SU-DHL-6 (cell line): ENCODE measurements around the gene EYS.
A peak's percentile ranks its signal among the peaks of the same experiment; 100 is the strongest.

Source experiments
- H2AFZ ChIP-seq: fragments of 200-600 bp; sonication (generic); 2 replicates; pipeline ENCODE4 v1.6.1; 2014; ENCODE audit warnings: low read depth, mild to moderate bottlenecking, moderate library complexity, mixed read lengths, antibody characterized with exemption, low read length; ENCODE audit not compliant: severe bottlenecking
- H3F3A ChIP-seq: fragments of 200-600 bp; shearing (Covaris generic); 2 replicates; pipeline ENCODE4 v1.6.0; 2016; ENCODE audit warnings: antibody characterized with exemption, mild to moderate bottlenecking; ENCODE audit not compliant: insufficient read depth
- H3K27ac ChIP-seq: fragments of 200-600 bp; sonication (generic); 2 replicates; pipeline ENCODE4 v1.5.1; 2016; ENCODE audit warnings: low read depth, mild to moderate bottlenecking, low read length, moderate library complexity, mixed read lengths
- H3K27me3 ChIP-seq: fragments of 200-600 bp; sonication (generic), shearing (Covaris generic); 2 replicates; pipeline ENCODE4 v1.6.0; 2014; ENCODE audit warnings: mild to moderate bottlenecking, low read length
- H3K36me3 ChIP-seq: fragments of 200-600 bp; sonication (generic); 2 replicates; pipeline ENCODE4 v1.6.1; 2014; ENCODE audit warnings: mild to moderate bottlenecking, low read length, mixed read lengths
- H3K4me2 ChIP-seq: fragments of 300-600, 200-600 bp; shearing (Covaris generic), sonication (generic); 2 replicates; pipeline ENCODE4 v1.6.0; 2014; ENCODE audit warnings: low read length, low read depth, mild to moderate bottlenecking; ENCODE audit not compliant: poor library complexity, severe bottlenecking
- H3K4me3 ChIP-seq: fragments of 200-600 bp; sonication (generic); 2 replicates; pipeline ENCODE4 v1.5.1; 2014; ENCODE audit warnings: antibody characterized with exemption, low read length, mild to moderate bottlenecking, mixed read lengths; ENCODE audit not compliant: insufficient read depth, poor library complexity, severe bottlenecking
- H3K79me2 ChIP-seq: fragments of 200-600 bp; sonication (generic); 2 replicates; pipeline ENCODE4 v1.6.1; 2014; ENCODE audit warnings: mild to moderate bottlenecking, low read length, moderate library complexity; ENCODE audit not compliant: insufficient read depth
- H3K9ac ChIP-seq: fragments of 200-600 bp; sonication (generic); 2 replicates; pipeline ENCODE4 v1.7.0; 2014; ENCODE audit warnings: mild to moderate bottlenecking, low read length
- H3K9me2 ChIP-seq: fragments of 200-600 bp; sonication (generic); replicated peaks from 2 replicates; pipeline ENCODE4 v1.6.1; 2014; ENCODE audit warnings: low read length; ENCODE audit not compliant: insufficient read depth
- H3K9me3 ChIP-seq: fragments of 200-600 bp; sonication (generic); 2 replicates; pipeline ENCODE4 v1.6.1; 2014; ENCODE audit warnings: low read length, mixed read lengths; ENCODE audit not compliant: insufficient read depth
- H4K20me1 ChIP-seq: fragments of 200-600 bp; sonication (generic); 2 replicates; pipeline ENCODE4 v1.6.1; 2014; ENCODE audit warnings: low read depth, mild to moderate bottlenecking, antibody characterized with exemption, low read length, moderate library complexity, mixed read lengths
- EZH2phosphoT487 ChIP-seq: fragments of 200-600 bp; sonication (generic), shearing (Covaris generic); conservative IDR thresholded peaks from 2 replicates; pipeline ENCODE4 v1.6.1; 2018; ENCODE audit warnings: mild to moderate bottlenecking, antibody characterized with exemption, low read length, moderate library complexity, mixed read lengths
- TF ChIP-seq, protein P1 (sequence below): fragments of 200-600 bp; sonication (generic); IDR thresholded peaks from one replicate; pipeline ENCODE4 v1.5.1; 2017; ENCODE audit warnings: antibody characterized with exemption, mild to moderate bottlenecking, low read length, moderate library complexity; ENCODE audit not compliant: insufficient read depth, poor library complexity, severe bottlenecking

The EYS gene

DNA sequence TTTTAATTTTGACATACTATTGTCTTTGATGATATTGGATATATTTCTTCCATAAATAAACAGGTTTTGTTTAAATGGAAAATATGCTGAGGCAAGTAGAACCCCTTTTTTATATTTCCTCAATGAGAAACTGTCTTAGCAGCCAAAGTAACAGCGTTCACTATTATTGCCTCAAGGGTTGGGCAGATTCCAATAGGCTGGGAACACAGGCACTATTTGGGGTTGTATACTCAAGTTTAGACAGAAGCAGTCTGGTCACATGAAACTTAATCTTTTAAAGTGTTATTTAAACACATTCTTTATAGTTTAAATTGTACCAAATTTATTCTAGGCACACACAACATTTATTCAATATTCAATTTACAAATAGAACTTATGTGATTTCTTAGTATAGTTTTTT lies 520.2 kb downstream of the EYS start:
- Histone ChIP-seq H3K9ac (no peak overlapping the region), H2AFZ (no peak overlapping the region), H3K9me2 (no peaks in the 10 kb centered on the region), H3K4me2 (no peak overlapping the region), H3K27me3 (no peaks in the 10 kb centered on the region), H3K79me2 (no peaks in the 10 kb centered on the region), H4K20me1 (no peaks in the 10 kb centered on the region), H3K27ac (no peak overlapping the region), H3F3A (no peaks in the 10 kb centered on the region), H3K4me3 (no peak overlapping the region), H3K9me3 (no peaks in the 10 kb centered on the region), H3K36me3 (no peaks in the 10 kb centered on the region)
- TF ChIP-seq EZH2phosphoT487 = no peak
- TF ChIP-seq, protein P1, sequence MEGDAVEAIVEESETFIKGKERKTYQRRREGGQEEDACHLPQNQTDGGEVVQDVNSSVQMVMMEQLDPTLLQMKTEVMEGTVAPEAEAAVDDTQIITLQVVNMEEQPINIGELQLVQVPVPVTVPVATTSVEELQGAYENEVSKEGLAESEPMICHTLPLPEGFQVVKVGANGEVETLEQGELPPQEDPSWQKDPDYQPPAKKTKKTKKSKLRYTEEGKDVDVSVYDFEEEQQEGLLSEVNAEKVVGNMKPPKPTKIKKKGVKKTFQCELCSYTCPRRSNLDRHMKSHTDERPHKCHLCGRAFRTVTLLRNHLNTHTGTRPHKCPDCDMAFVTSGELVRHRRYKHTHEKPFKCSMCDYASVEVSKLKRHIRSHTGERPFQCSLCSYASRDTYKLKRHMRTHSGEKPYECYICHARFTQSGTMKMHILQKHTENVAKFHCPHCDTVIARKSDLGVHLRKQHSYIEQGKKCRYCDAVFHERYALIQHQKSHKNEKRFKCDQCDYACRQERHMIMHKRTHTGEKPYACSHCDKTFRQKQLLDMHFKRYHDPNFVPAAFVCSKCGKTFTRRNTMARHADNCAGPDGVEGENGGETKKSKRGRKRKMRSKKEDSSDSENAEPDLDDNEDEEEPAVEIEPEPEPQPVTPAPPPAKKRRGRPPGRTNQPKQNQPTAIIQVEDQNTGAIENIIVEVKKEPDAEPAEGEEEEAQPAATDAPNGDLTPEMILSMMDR = no peak

DNA sequence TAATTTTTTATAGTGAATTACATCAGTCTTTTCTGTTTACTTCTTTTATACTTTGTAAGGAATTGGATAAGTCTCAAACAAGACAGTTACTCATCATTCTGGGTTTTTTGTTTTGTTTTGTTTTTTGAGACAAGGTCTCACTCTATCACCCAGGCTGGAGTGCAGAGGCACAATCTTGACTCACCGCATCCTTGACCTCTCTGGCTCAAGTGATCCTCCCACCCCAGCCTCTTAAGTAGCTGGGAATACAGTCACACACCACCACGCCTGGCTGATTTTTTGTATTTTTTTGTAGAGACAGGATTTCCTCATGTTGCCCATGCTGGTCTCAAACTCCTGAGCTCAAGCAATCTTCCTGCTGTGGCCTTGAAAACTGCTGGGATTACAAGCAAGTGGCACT lies 524.3 kb downstream of the EYS start:
- no peaks in the 10 kb centered on the region for H3K79me2 ChIP-seq
- H3K27me3 ChIP-seq = no peaks in the 10 kb centered on the region
- H3K9me3 ChIP-seq = no peaks in the 10 kb centered on the region
- no peaks in the 10 kb centered on the region for H3K9me2 ChIP-seq
- TF ChIP-seq EZH2phosphoT487 = no peak
- TF ChIP-seq, protein P1 = no peak
- H3K36me3 ChIP-seq = no peaks in the 10 kb centered on the region
- no peak overlapping the region for H3K4me2 ChIP-seq
- no peaks in the 10 kb centered on the region for H4K20me1 ChIP-seq
- H3F3A ChIP-seq = no peaks in the 10 kb centered on the region
- no peak overlapping the region for H3K4me3 ChIP-seq
- no peak overlapping the region for H3K9ac ChIP-seq
- peak overlapping the region; percentile 26 for H2AFZ ChIP-seq
- H3K27ac ChIP-seq = no peak overlapping the region

DNA sequence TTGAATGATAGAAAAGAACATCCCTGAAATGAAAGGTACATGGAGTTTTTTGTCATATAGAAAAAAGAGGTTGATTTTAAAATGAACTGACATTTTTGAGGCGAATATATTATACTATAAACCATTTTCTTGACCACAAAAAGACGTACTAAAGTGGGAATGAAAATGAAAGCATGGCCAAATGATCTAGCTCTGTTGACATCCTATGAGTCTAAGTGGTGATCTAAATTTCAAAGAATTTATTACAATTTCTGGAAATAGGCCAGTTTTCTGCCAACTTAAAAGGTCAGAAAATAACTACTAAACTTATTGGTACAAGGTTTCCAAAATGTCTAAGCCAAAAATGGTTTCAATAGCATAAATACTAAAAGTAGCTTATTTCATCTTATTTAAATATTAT lies 536.8 kb downstream of the EYS start:
- no peaks in the 10 kb centered on the region for H3K27me3 ChIP-seq
- no peaks in the 10 kb centered on the region for H3K9me3 ChIP-seq
- no peak overlapping the region for H3K9ac ChIP-seq
- H3K9me2 ChIP-seq = no peaks in the 10 kb centered on the region
- H4K20me1 ChIP-seq = no peaks in the 10 kb centered on the region
- H3K79me2 ChIP-seq = no peaks in the 10 kb centered on the region
- H3K36me3 ChIP-seq = no peaks in the 10 kb centered on the region
- no peaks in the 10 kb centered on the region for H3F3A ChIP-seq
- TF ChIP-seq, protein P1 = no peak
- TF ChIP-seq EZH2phosphoT487 = no peak
- H3K4me2 ChIP-seq = no peak overlapping the region
- no peak overlapping the region for H3K27ac ChIP-seq
- H2AFZ ChIP-seq = no peak overlapping the region
- H3K4me3 ChIP-seq = no peak overlapping the region
